H1 (cell line): ENCODE results near the gene TLE4. TPM values are rescaled to one million over a fixed set of nuclear protein-coding genes. Genes with fewer than 3 reads are reported as not detected.

Source experiments
- CTCF ChIA-PET: fragments of 300-600 bp; sonication (Branson Sonifier 250); formaldehyde crosslinking; loops from one replicate; lab custom pipeline; 2021; ENCODE audit not compliant: partially characterized antibody; lab: Charles Lee
- POLR2A ChIA-PET: fragments of 300-600 bp; sonication (Branson Sonifier 250); formaldehyde crosslinking; loops from one replicate; lab custom pipeline; 2021; ENCODE audit warnings: inconsistent platforms; ENCODE audit not compliant: partially characterized antibody; lab: Charles Lee
- DNase-seq, 2 experiments: peaks; one replicate each; pipeline versions ENCODE4 v3.0.0 to v3.0.0-alpha.2; 2010 to 2022; ENCODE audit warnings: low spot score in 2 of 2, low read depth in 1 of 2, mixed read lengths in 1 of 2
- FAIRE-seq: peaks from 2 replicates; lab custom pipeline; 2011; peaks lifted over from hg19 to GRCh38; lab: Jason Lieb, UNC
- H2AFZ ChIP-seq: 2 replicates; pipeline ENCODE4 v1.8.1; 2012; ENCODE audit warnings: low read length, inconsistent platforms
- H2AK5ac ChIP-seq: 2 replicates; pipeline ENCODE4 v1.6.1; 2013; ENCODE audit warnings: low read depth, low read length
- H2BK120ac ChIP-seq: replicated peaks from 2 replicates; pipeline ENCODE3; 2013; ENCODE audit warnings: low read depth, low read length, inconsistent platforms
- H2BK12ac ChIP-seq: 2 replicates; pipeline ENCODE4 v1.6.1; 2013; ENCODE audit warnings: low read depth, low read length
- H2BK15ac ChIP-seq: 2 replicates; pipeline ENCODE4 v1.6.1; 2013; ENCODE audit warnings: low read length
- H2BK20ac ChIP-seq: 2 replicates; pipeline ENCODE4 v1.6.1; 2013; ENCODE audit warnings: low read length
- H2BK5ac ChIP-seq: 2 replicates; pipeline ENCODE4 v1.6.1; 2013; ENCODE audit warnings: low read depth, low read length
- H3K14ac ChIP-seq: 2 replicates; pipeline ENCODE4 v1.6.1; 2013; ENCODE audit warnings: inconsistent platforms; ENCODE audit not compliant: insufficient read length
- H3K18ac ChIP-seq: 2 replicates; pipeline ENCODE4 v1.6.1; 2013; ENCODE audit warnings: low read length; ENCODE audit errors: extremely low read depth
- H3K23ac ChIP-seq: 2 replicates; pipeline ENCODE4 v1.6.1; 2013; ENCODE audit warnings: inconsistent platforms; ENCODE audit not compliant: insufficient read length
- H3K23me2 ChIP-seq: 2 replicates; pipeline ENCODE4 v1.6.1; 2013; ENCODE audit warnings: low read depth, low read length
- H3K27ac ChIP-seq: 2 replicates; pipeline ENCODE4 v1.6.1; 2011; ENCODE audit warnings: low read depth, low read length, inconsistent platforms
- H3K27me3 ChIP-seq, 4 experiments: replicated peaks in 1 of 4; 1 replicate in 1 of 4; 2 replicates in 3 of 4; pipeline versions ENCODE4 v1.6.1 to v1.8.1; 2011 to 2013; ENCODE audit warnings: low read length in 3 of 4, mild to moderate bottlenecking in 3 of 4, inconsistent platforms in 2 of 4, mixed read lengths in 2 of 4, moderate library complexity in 1 of 4; ENCODE audit not compliant: control insufficient read depth in 3 of 4, insufficient read depth in 3 of 4; ENCODE audit errors: extremely low read depth in 1 of 4
- H3K36me3 ChIP-seq, 4 experiments: 2 replicates each; pipeline versions ENCODE4 v1.6.1 to v1.8.1; 2011 to 2013; ENCODE audit warnings: mild to moderate bottlenecking in 4 of 4, low read length in 3 of 4, moderate library complexity in 2 of 4, control low read depth in 1 of 4, inconsistent platforms in 1 of 4; ENCODE audit not compliant: insufficient read depth in 4 of 4, control insufficient read depth in 2 of 4
- H3K4ac ChIP-seq: replicated peaks from 2 replicates; pipeline ENCODE3; 2013; ENCODE audit warnings: low read length, low read depth, mixed read lengths, inconsistent platforms; ENCODE audit not compliant: insufficient read length
- H3K4me1 ChIP-seq, 4 experiments: replicated peaks in 1 of 4; 1 replicate in 1 of 4; 2 replicates in 3 of 4; pipeline versions ENCODE4 v1.6.1 to v1.8.1; 2011 to 2013; ENCODE audit warnings: low read length in 3 of 4, inconsistent platforms in 2 of 4, mixed read lengths in 1 of 4; ENCODE audit not compliant: insufficient read depth in 4 of 4, control insufficient read depth in 3 of 4
- H3K4me2 ChIP-seq, 2 experiments: 2 replicates each; pipeline versions ENCODE4 v1.6.1 to v1.8.1; 2011 to 2013; ENCODE audit warnings: low read depth in 2 of 2, low read length in 2 of 2, control low read depth in 1 of 2, inconsistent platforms in 1 of 2, mild to moderate bottlenecking in 1 of 2; ENCODE audit not compliant: insufficient read depth in 1 of 2
- H3K4me3 ChIP-seq, 4 experiments: fragments of 200-600, 300-600 bp in 1 of 4; sonication (generic), shearing (Covaris generic), sonication (Bioruptor Twin) in 1 of 4; 2 replicates each; pipeline versions ENCODE4 v1.5.1 to v1.8.1; 2011 to 2016; ENCODE audit warnings: low read length in 4 of 4, low read depth in 3 of 4, control low read depth in 2 of 4, inconsistent platforms in 2 of 4, mild to moderate bottlenecking in 2 of 4, mixed read lengths in 1 of 4, moderate library complexity in 1 of 4; ENCODE audit not compliant: insufficient read depth in 2 of 4; ENCODE audit errors: extremely low read depth in 1 of 4
- H3K56ac ChIP-seq: replicated peaks from 2 replicates; pipeline ENCODE3; 2013; ENCODE audit warnings: low read depth, mild to moderate bottlenecking, mixed read lengths, low read length, inconsistent platforms; ENCODE audit not compliant: insufficient read length
- H3K79me1 ChIP-seq: 2 replicates; pipeline ENCODE4 v1.6.1; 2013; ENCODE audit warnings: low read depth, low read length, control low read depth
- H3K79me2 ChIP-seq, 2 experiments: 2 replicates each; pipeline versions ENCODE4 v1.6.1 to v1.8.1; 2012 to 2013; ENCODE audit warnings: low read length in 2 of 2, mild to moderate bottlenecking in 2 of 2, inconsistent platforms in 1 of 2; ENCODE audit not compliant: insufficient read depth in 2 of 2, control insufficient read depth in 1 of 2
- H3K9ac ChIP-seq, 4 experiments: replicated peaks in 1 of 4; 1 replicate in 1 of 4; 2 replicates in 3 of 4; pipeline versions ENCODE4 v1.6.1 to v1.8.1; 2011 to 2013; ENCODE audit warnings: low read depth in 3 of 4, low read length in 3 of 4, control low read depth in 2 of 4, mild to moderate bottlenecking in 2 of 4, moderate library complexity in 2 of 4, inconsistent platforms in 1 of 4; ENCODE audit errors: extremely low read depth in 1 of 4
- H3K9me3 ChIP-seq, 2 experiments: 2 replicates each; pipeline versions ENCODE4 v1.6.1 to v1.8.1; 2012 to 2013; ENCODE audit warnings: mild to moderate bottlenecking in 2 of 2, moderate library complexity in 2 of 2, control low read depth in 1 of 2, inconsistent platforms in 1 of 2, low read depth in 1 of 2, low read length in 1 of 2, mixed read lengths in 1 of 2; ENCODE audit not compliant: insufficient read depth in 2 of 2
- H4K20me1 ChIP-seq, 2 experiments: replicated peaks in 1 of 2; 2 replicates each; pipeline versions ENCODE3 to v1.8.1; 2011 to 2013; ENCODE audit warnings: inconsistent platforms in 2 of 2, low read length in 2 of 2, mild to moderate bottlenecking in 1 of 2; ENCODE audit not compliant: insufficient read depth in 2 of 2, control insufficient read depth in 1 of 2
- H4K5ac ChIP-seq: 2 replicates; pipeline ENCODE4 v1.6.1; 2013; ENCODE audit warnings: low read length, low read depth, mixed read lengths, inconsistent platforms; ENCODE audit not compliant: insufficient read length
- H4K8ac ChIP-seq: 2 replicates; pipeline ENCODE4 v1.8.0; 2013; ENCODE audit warnings: mild to moderate bottlenecking, moderate library complexity, low read length, inconsistent platforms; ENCODE audit not compliant: insufficient read depth; ENCODE audit errors: extremely low read depth
- H4K91ac ChIP-seq: replicated peaks from 2 replicates; pipeline ENCODE3; 2013; ENCODE audit warnings: low read length, mixed read lengths, inconsistent platforms; ENCODE audit not compliant: insufficient read length
- CEBPB ChIP-seq: IDR thresholded peaks from 2 replicates; pipeline ENCODE4 v1.6.1; 2012; ENCODE audit warnings: low read depth, low read length
- SP2 ChIP-seq: IDR thresholded peaks from 2 replicates; pipeline ENCODE4 v1.6.1; 2012; ENCODE audit warnings: mild to moderate bottlenecking, low read length, inconsistent platforms
- WGBS, 2 experiments: shearing (Covaris generic) in 1 of 2; methylation state at CpG; one replicate each; pipeline versions ENCODE4 v1.1.6 to v1.1.7; 2013 to 2015; ENCODE audit warnings: low lambda C conversion rate in 2 of 2, mixed read lengths in 2 of 2, inconsistent platforms in 1 of 2, low coverage in 1 of 2, missing lambda C conversion rate in 1 of 2; ENCODE audit not compliant: insufficient replicate concordance in 2 of 2, insufficient coverage in 1 of 2, insufficient read length in 1 of 2; ENCODE audit errors: extremely low coverage in 1 of 2, missing lambda C conversion rate in 1 of 2; 5-methylcytosine and 5-hydroxymethylcytosine counted together
- polyA plus RNA-seq, 7 experiments: library from polyadenylated mRNA; depleted of rRNA in 3 of 7; stranded (reverse) in 5 of 7; unstranded in 2 of 7; fragments of >200 nt in 5 of 7; fragments of 200-250 nt in 2 of 7; gene quantifications; 1 replicate in 5 of 7; 2 replicates in 1 of 7; 4 replicates in 1 of 7; pipeline versions ENCODE4 v1.2.1 to v1.2.3, GENCODE V29; 2011 to 2013; ENCODE audit warnings: missing spikeins in 2 of 7, mixed read lengths in 2 of 7
- total RNA-seq: library from RNA; stranded (reverse); fragmentation: NEBNext Ultra II Directional; extraction: Animal tissue kit (Norgen Biotek cat#: 25700); gene quantifications from 2 replicates; pipeline ENCODE4 v1.2.1, GENCODE V29; 2021

Gene TLE4
- total and polyA plus RNA-seq, 2 of the 8 experiments (the other 6 are each of a cell fraction or from before 2014, with no cell fraction given) = 32.4 to 36.9 TPM

DNA sequence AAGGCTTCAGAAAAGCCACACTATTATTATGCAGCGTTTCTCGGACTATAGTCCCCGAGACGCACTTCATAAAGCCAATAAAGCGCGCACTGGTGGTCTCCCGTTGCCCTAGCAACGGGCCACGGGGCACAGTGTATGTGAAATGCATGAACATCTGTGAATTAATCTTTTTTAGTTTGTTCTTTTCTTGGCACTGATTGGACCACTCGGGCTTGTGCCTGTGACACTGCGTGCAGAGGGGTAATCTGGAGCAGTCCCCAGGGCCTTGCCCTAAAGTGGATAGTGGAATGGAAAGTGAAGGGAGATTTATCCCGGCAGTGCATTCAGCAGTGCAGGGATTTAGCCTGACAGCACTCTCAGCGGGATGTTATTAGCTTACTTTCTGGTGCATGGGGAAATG is 92.1 kb downstream of the TLE4 start:
- WGBS, 2 experiments = 75% methylated on average over 13 of the region's 13 CpGs; no CpG with 5 or more reads in 1 of the 2 experiments
- Histone ChIP-seq H3K4ac (no peak overlapping the region), H2BK15ac (no peak overlapping the region), H3K56ac (no peak overlapping the region), H3K27me3 (no peaks in the 10 kb centered on the region), H4K20me1 (no peaks in the 10 kb centered on the region), H4K5ac (no peak overlapping the region), H3K4me2 (peak overlapping the region in 1 of 2 experiments; percentile 58; a peak in 2 of 4 replicates), H2AFZ (no peak overlapping the region), H3K79me1 (no peaks in the 10 kb centered on the region), H2BK20ac (no peak overlapping the region), H2BK12ac (no peak overlapping the region), H2BK120ac (no peak overlapping the region), H4K91ac (no peak overlapping the region), H3K18ac (no peak overlapping the region), H4K8ac (no peak overlapping the region), H2BK5ac (no peak overlapping the region), H3K9ac (no peak overlapping the region), H3K79me2 (0 out of 4 replicates have a peak, but pooled peaks cover 0 to 5% of the 10 kb centered on the region in 2 experiments), H3K27ac (no peak overlapping the region), H3K23ac (no peak overlapping the region), H3K9me3 (no peaks in the 10 kb centered on the region), H3K4me1 (peaks cover 9 to 33% (median 21%) of the 10 kb centered on the region in 4 experiments), H3K36me3 (no peaks in the 10 kb centered on the region), H3K4me3 (0 out of 8 replicates have a peak overlapping the region, but pooled peaks of 1 of the 4 experiments have one; percentile 0), H3K23me2 (no peaks in the 10 kb centered on the region), H3K14ac (no peak overlapping the region), H2AK5ac (no peak overlapping the region)
- TF ChIP-seq SP2 (no peak), CEBPB (no peak)
- FAIRE-seq = no peak
- DNase-seq = no peak
- POLR2A ChIA-PET = interaction anchor here (1.2 kb wide), 1 partner anchor 32 kb away, joined by 3 read pairs; no protein-coding TSS in a partner anchor
- CTCF ChIA-PET = no interaction called here
